ENCODE measurements around the gene FBXO28.

FBXO28 gene

DNA sequence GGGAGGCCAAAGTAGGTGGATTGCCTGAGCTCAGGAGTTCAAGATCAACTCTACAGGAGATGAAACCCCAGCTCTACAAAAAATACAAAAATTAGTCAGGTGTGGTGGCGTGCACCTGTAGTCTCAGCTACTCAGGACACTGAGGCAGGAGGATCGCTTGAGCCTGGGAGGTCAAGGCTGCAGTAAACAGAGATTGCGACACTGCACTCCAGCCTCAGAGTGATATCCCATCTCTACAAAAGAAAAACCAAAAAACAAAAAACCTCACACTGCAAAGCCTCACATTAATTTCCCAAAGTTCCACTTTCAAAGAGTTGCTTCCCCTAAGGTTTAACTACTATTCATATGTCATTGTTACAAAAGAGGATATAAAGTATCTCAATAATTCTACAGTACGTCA, 29.0 kb upstream of the FBXO28 start:
- H3K4me3 ChIP-seq (ENCODE audit: low read length, poor library complexity, severe bottlenecking) = no peak overlapping the region
- H3F3A ChIP-seq (ENCODE audit: low read depth) = no peaks in the 10 kb centered on the region
- H3K9ac ChIP-seq (ENCODE audit: low read depth, low read length, poor library complexity, severe bottlenecking) = no peak overlapping the region
- no peaks in the 10 kb centered on the region for H3K4me1 ChIP-seq (ENCODE audit: insufficient read depth, low read length, poor library complexity, severe bottlenecking)
- H2AFZ ChIP-seq (ENCODE audit: low read length) = no peak overlapping the region
- H3K4me2 ChIP-seq (ENCODE audit: low read depth, low read length, poor library complexity, severe bottlenecking) = no peak overlapping the region
- H3K79me2 ChIP-seq (ENCODE audit: insufficient read depth, low read length) = no peaks in the 10 kb centered on the region
- H3K9me2 ChIP-seq (replicated peaks; ENCODE audit: low read depth, low read length) = no peaks in the 10 kb centered on the region
- no peaks in the 10 kb centered on the region for H3K27me3 ChIP-seq (ENCODE audit: insufficient read depth, low read length, poor library complexity, severe bottlenecking)
- H4K20me1 ChIP-seq (ENCODE audit: insufficient read depth, low read length, poor library complexity, severe bottlenecking) = no peaks in the 10 kb centered on the region
- H3K36me3 ChIP-seq (ENCODE audit: insufficient read depth, low read length) = no peaks in the 10 kb centered on the region
- TF ChIP-seq EZH2phosphoT487 (IDR thresholded peaks at IDR 0.05; ENCODE audit: borderline replicate concordance) = no peak
- TF ChIP-seq, protein P1, sequence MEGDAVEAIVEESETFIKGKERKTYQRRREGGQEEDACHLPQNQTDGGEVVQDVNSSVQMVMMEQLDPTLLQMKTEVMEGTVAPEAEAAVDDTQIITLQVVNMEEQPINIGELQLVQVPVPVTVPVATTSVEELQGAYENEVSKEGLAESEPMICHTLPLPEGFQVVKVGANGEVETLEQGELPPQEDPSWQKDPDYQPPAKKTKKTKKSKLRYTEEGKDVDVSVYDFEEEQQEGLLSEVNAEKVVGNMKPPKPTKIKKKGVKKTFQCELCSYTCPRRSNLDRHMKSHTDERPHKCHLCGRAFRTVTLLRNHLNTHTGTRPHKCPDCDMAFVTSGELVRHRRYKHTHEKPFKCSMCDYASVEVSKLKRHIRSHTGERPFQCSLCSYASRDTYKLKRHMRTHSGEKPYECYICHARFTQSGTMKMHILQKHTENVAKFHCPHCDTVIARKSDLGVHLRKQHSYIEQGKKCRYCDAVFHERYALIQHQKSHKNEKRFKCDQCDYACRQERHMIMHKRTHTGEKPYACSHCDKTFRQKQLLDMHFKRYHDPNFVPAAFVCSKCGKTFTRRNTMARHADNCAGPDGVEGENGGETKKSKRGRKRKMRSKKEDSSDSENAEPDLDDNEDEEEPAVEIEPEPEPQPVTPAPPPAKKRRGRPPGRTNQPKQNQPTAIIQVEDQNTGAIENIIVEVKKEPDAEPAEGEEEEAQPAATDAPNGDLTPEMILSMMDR (conservative IDR thresholded peaks at IDR 0.05; ENCODE audit: low read length) = no peak
- no peaks in the 10 kb centered on the region for H3K9me3 ChIP-seq (ENCODE audit: insufficient read depth, low read depth, low read length)

DNA sequence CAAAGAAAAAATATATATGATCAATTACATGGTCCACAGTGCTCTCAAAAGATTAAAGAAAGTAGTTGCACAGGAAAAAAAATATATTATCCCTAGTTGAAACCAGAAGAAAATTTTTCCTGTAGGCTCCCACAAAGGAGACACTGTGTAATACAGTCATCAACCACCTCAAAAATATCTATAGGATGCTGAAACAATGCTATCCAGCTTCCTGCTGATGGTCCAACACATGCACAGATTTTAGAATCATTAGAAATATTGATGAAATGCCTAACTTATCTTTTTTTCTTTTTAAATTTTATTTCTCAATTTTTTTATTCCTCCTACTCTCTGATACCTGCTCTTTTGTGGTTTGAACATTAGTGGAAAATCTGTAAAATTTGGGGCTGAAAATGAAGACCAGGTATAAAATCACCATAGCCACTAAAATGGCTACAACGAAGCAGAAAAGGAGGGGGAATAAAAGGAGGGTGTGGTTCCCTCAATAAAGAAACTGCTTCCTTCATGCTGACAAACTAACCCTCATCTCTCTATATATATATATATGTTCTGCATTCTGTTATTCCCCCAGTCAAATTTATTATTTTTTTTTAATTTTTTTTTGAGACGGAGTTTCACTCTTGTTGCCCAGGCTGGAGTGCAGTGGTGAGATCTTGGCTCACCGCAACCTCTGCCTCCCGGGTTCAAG, 28.3 kb upstream of the FBXO28 start:
- no peaks in the 10 kb centered on the region for H3K79me2 ChIP-seq (ENCODE audit: insufficient read depth, low read length)
- H3K27me3 ChIP-seq (ENCODE audit: insufficient read depth, low read length, poor library complexity, severe bottlenecking) = no peaks in the 10 kb centered on the region
- H3K9me2 ChIP-seq (replicated peaks; ENCODE audit: low read depth, low read length) = no peaks in the 10 kb centered on the region
- no peaks in the 10 kb centered on the region for H3K9me3 ChIP-seq (ENCODE audit: insufficient read depth, low read depth, low read length)
- no peak overlapping the region for H3K4me3 ChIP-seq (ENCODE audit: low read length, poor library complexity, severe bottlenecking)
- no peaks in the 10 kb centered on the region for H3F3A ChIP-seq (ENCODE audit: low read depth)
- H3K9ac ChIP-seq (ENCODE audit: low read depth, low read length, poor library complexity, severe bottlenecking) = no peak overlapping the region
- H3K4me1 ChIP-seq (ENCODE audit: insufficient read depth, low read length, poor library complexity, severe bottlenecking) = no peaks in the 10 kb centered on the region
- no peaks in the 10 kb centered on the region for H4K20me1 ChIP-seq (ENCODE audit: insufficient read depth, low read length, poor library complexity, severe bottlenecking)
- H2AFZ ChIP-seq (ENCODE audit: low read length) = no peak overlapping the region
- no peak overlapping the region for H3K4me2 ChIP-seq (ENCODE audit: low read depth, low read length, poor library complexity, severe bottlenecking)
- H3K36me3 ChIP-seq (ENCODE audit: insufficient read depth, low read length) = no peaks in the 10 kb centered on the region
- TF ChIP-seq EZH2phosphoT487 (IDR thresholded peaks at IDR 0.05; ENCODE audit: borderline replicate concordance) = no peak
- TF ChIP-seq, protein P1 (conservative IDR thresholded peaks at IDR 0.05; ENCODE audit: low read length) = no peak

DNA sequence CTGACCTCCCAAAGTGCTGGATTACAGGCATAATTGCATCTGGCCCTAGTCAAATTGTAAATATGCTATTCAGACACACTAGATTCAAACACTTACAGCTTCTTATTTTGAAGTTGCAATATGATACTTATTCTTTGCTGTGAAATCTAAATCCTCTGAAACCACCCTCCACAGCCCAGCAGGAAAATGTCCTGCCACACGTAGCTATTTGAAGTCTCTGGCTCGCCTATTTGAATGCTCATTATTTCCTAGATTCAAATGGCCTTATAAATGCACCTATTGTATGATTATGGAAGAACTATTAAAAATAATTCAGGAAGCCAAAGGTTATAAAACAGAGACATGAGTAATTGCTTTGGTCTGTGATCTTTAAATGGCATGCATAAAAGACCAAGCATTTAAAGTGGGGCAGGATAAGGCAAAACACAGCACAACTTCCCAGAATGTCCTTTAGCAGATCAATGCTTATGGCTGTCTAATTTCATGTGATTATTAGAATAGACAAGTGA, 26.6 kb upstream of the FBXO28 start:
- no peaks in the 10 kb centered on the region for H3K9me3 ChIP-seq (ENCODE audit: insufficient read depth, low read depth, low read length)
- H3K4me2 ChIP-seq (ENCODE audit: low read depth, low read length, poor library complexity, severe bottlenecking) = no peak overlapping the region
- no peak overlapping the region for H3K4me3 ChIP-seq (ENCODE audit: low read length, poor library complexity, severe bottlenecking)
- H3K4me1 ChIP-seq (ENCODE audit: insufficient read depth, low read length, poor library complexity, severe bottlenecking) = no peaks in the 10 kb centered on the region
- H3K27me3 ChIP-seq (ENCODE audit: insufficient read depth, low read length, poor library complexity, severe bottlenecking) = no peaks in the 10 kb centered on the region
- no peaks in the 10 kb centered on the region for H3K79me2 ChIP-seq (ENCODE audit: insufficient read depth, low read length)
- no peaks in the 10 kb centered on the region for H3K36me3 ChIP-seq (ENCODE audit: insufficient read depth, low read length)
- TF ChIP-seq, protein P1 (conservative IDR thresholded peaks at IDR 0.05; ENCODE audit: low read length) = no peak
- TF ChIP-seq EZH2phosphoT487 (IDR thresholded peaks at IDR 0.05; ENCODE audit: borderline replicate concordance) = no peak
- no peak overlapping the region for H3K9ac ChIP-seq (ENCODE audit: low read depth, low read length, poor library complexity, severe bottlenecking)
- H2AFZ ChIP-seq (ENCODE audit: low read length) = no peak overlapping the region
- no peaks in the 10 kb centered on the region for H3K9me2 ChIP-seq (replicated peaks; ENCODE audit: low read depth, low read length)
- no peaks in the 10 kb centered on the region for H4K20me1 ChIP-seq (ENCODE audit: insufficient read depth, low read length, poor library complexity, severe bottlenecking)
- H3F3A ChIP-seq (ENCODE audit: low read depth) = no peaks in the 10 kb centered on the region
